AG08396 (cell line): ENCODE results near the gene NOP56.
"Not testable (repeated sequence)": the region's sequence is repeated elsewhere in the genome, so short reads cannot be mapped to it uniquely, and the experiment has no call there.

Source experiments
- DNase-seq: peaks from one replicate; pipeline ENCODE4 v3.0.0; 2012; ENCODE audit warnings: low spot score, mixed read lengths

Gene NOP56

GRCh38 chr20:2684817-2685216 is 32.4 kb downstream of the NOP56 start:
- not testable (repeated sequence) for DNase-seq

GRCh38 chr20:2687514-2687913 is 35.1 kb downstream of the NOP56 start:
- DNase-seq = no peak

GRCh38 chr20:2688041-2688591 is 35.7 kb downstream of the NOP56 start:
- DNase-seq = peak; percentile 43

GRCh38 chr20:2690213-2690612 is 37.8 kb downstream of the NOP56 start:
- DNase-seq = no peak

GRCh38 chr20:2690718-2691117 is 38.3 kb downstream of the NOP56 start:
- no peak for DNase-seq

- DNase-seq = no peak
These were observed 38.7 kb downstream of the NOP56 start for GRCh38 chr20:2691127-2691526.

- DNase-seq = no peak
These were observed 39.2 kb downstream of the NOP56 start for GRCh38 chr20:2691663-2692035.

- DNase-seq = peak; percentile 82
These were observed 39.8 kb downstream of the NOP56 start, which contains the start of gene EBF4 for GRCh38 chr20:2692036-2692885. Gene EBF4, plus strand, starts transcription at chr20:2692780. Its CDS starts 866 bp downstream, at chr20:2693646.

GRCh38 chr20:2692886-2693285 is 40.5 kb downstream of the NOP56 start:
- no peak for DNase-seq

GRCh38 chr20:2693286-2694007 is 41.0 kb downstream of the NOP56 start:
- peak; percentile 67 for DNase-seq

GRCh38 chr20:2694008-2694471 is 41.6 kb downstream of the NOP56 start:
- no peak for DNase-seq

GRCh38 chr20:2694519-2694918 is 42.1 kb downstream of the NOP56 start:
- DNase-seq = no peak

- DNase-seq = no peak
These were observed 43.0 kb downstream of the NOP56 start for GRCh38 chr20:2695206-2695983.

GRCh38 chr20:2695984-2696525 is 43.6 kb downstream of the NOP56 start:
- not testable (repeated sequence) for DNase-seq

- no peak for DNase-seq
These were observed 44.2 kb downstream of the NOP56 start for GRCh38 chr20:2696646-2697045.

GRCh38 chr20:2697768-2698167 is 45.3 kb downstream of the NOP56 start:
- DNase-seq = no peak

GRCh38 chr20:2698186-2698817 is 45.9 kb downstream of the NOP56 start:
- DNase-seq = no peak

- DNase-seq = no peak
These were observed 46.5 kb downstream of the NOP56 start for GRCh38 chr20:2698912-2699311.

GRCh38 chr20:2699775-2700413 is 47.5 kb downstream of the NOP56 start:
- no peak for DNase-seq

GRCh38 chr20:2700913-2701620 is 48.6 kb downstream of the NOP56 start:
- DNase-seq = no peak
